H1 (cell line): ENCODE measurements around the gene NDUFB2. TPM values are rescaled to one million over a fixed set of nuclear protein-coding genes. Genes with fewer than 3 reads are reported as not detected.

Experiments
- CTCF ChIA-PET: fragments of 300-600 bp; sonication (Branson Sonifier 250); formaldehyde crosslinking; loops from one replicate; lab custom pipeline; 2021; ENCODE audit not compliant: partially characterized antibody; lab: Charles Lee
- POLR2A ChIA-PET: fragments of 300-600 bp; sonication (Branson Sonifier 250); formaldehyde crosslinking; loops from one replicate; lab custom pipeline; 2021; ENCODE audit warnings: inconsistent platforms; ENCODE audit not compliant: partially characterized antibody; lab: Charles Lee
- DNase-seq, 2 experiments: peaks; one replicate each; pipeline versions ENCODE4 v3.0.0 to v3.0.0-alpha.2; 2010 to 2022; ENCODE audit warnings: low spot score in 2 of 2, low read depth in 1 of 2, mixed read lengths in 1 of 2
- FAIRE-seq: peaks from 2 replicates; lab custom pipeline; 2011; peaks lifted over from hg19 to GRCh38; lab: Jason Lieb, UNC
- H2AFZ ChIP-seq: 2 replicates; pipeline ENCODE4 v1.8.1; 2012; ENCODE audit warnings: low read length, inconsistent platforms
- H2AK5ac ChIP-seq: 2 replicates; pipeline ENCODE4 v1.6.1; 2013; ENCODE audit warnings: low read depth, low read length
- H2BK120ac ChIP-seq: replicated peaks from 2 replicates; pipeline ENCODE3; 2013; ENCODE audit warnings: low read depth, low read length, inconsistent platforms
- H2BK12ac ChIP-seq: 2 replicates; pipeline ENCODE4 v1.6.1; 2013; ENCODE audit warnings: low read depth, low read length
- H2BK15ac ChIP-seq: 2 replicates; pipeline ENCODE4 v1.6.1; 2013; ENCODE audit warnings: low read length
- H2BK20ac ChIP-seq: 2 replicates; pipeline ENCODE4 v1.6.1; 2013; ENCODE audit warnings: low read length
- H2BK5ac ChIP-seq: 2 replicates; pipeline ENCODE4 v1.6.1; 2013; ENCODE audit warnings: low read depth, low read length
- H3K14ac ChIP-seq: 2 replicates; pipeline ENCODE4 v1.6.1; 2013; ENCODE audit warnings: inconsistent platforms; ENCODE audit not compliant: insufficient read length
- H3K18ac ChIP-seq: 2 replicates; pipeline ENCODE4 v1.6.1; 2013; ENCODE audit warnings: low read length; ENCODE audit errors: extremely low read depth
- H3K23ac ChIP-seq: 2 replicates; pipeline ENCODE4 v1.6.1; 2013; ENCODE audit warnings: inconsistent platforms; ENCODE audit not compliant: insufficient read length
- H3K23me2 ChIP-seq: 2 replicates; pipeline ENCODE4 v1.6.1; 2013; ENCODE audit warnings: low read depth, low read length
- H3K27ac ChIP-seq: 2 replicates; pipeline ENCODE4 v1.6.1; 2011; ENCODE audit warnings: low read depth, low read length, inconsistent platforms
- H3K27me3 ChIP-seq, 4 experiments: replicated peaks in 1 of 4; 1 replicate in 1 of 4; 2 replicates in 3 of 4; pipeline versions ENCODE4 v1.6.1 to v1.8.1; 2011 to 2013; ENCODE audit warnings: low read length in 3 of 4, mild to moderate bottlenecking in 3 of 4, inconsistent platforms in 2 of 4, mixed read lengths in 2 of 4, moderate library complexity in 1 of 4; ENCODE audit not compliant: control insufficient read depth in 3 of 4, insufficient read depth in 3 of 4; ENCODE audit errors: extremely low read depth in 1 of 4
- H3K36me3 ChIP-seq, 4 experiments: 2 replicates each; pipeline versions ENCODE4 v1.6.1 to v1.8.1; 2011 to 2013; ENCODE audit warnings: mild to moderate bottlenecking in 4 of 4, low read length in 3 of 4, moderate library complexity in 2 of 4, control low read depth in 1 of 4, inconsistent platforms in 1 of 4; ENCODE audit not compliant: insufficient read depth in 4 of 4, control insufficient read depth in 2 of 4
- H3K4ac ChIP-seq: replicated peaks from 2 replicates; pipeline ENCODE3; 2013; ENCODE audit warnings: low read length, low read depth, mixed read lengths, inconsistent platforms; ENCODE audit not compliant: insufficient read length
- H3K4me1 ChIP-seq, 4 experiments: replicated peaks in 1 of 4; 1 replicate in 1 of 4; 2 replicates in 3 of 4; pipeline versions ENCODE4 v1.6.1 to v1.8.1; 2011 to 2013; ENCODE audit warnings: low read length in 3 of 4, inconsistent platforms in 2 of 4, mixed read lengths in 1 of 4; ENCODE audit not compliant: insufficient read depth in 4 of 4, control insufficient read depth in 3 of 4
- H3K4me2 ChIP-seq, 2 experiments: 2 replicates each; pipeline versions ENCODE4 v1.6.1 to v1.8.1; 2011 to 2013; ENCODE audit warnings: low read depth in 2 of 2, low read length in 2 of 2, control low read depth in 1 of 2, inconsistent platforms in 1 of 2, mild to moderate bottlenecking in 1 of 2; ENCODE audit not compliant: insufficient read depth in 1 of 2
- H3K4me3 ChIP-seq, 4 experiments: fragments of 200-600, 300-600 bp in 1 of 4; sonication (generic), shearing (Covaris generic), sonication (Bioruptor Twin) in 1 of 4; 2 replicates each; pipeline versions ENCODE4 v1.5.1 to v1.8.1; 2011 to 2016; ENCODE audit warnings: low read length in 4 of 4, low read depth in 3 of 4, control low read depth in 2 of 4, inconsistent platforms in 2 of 4, mild to moderate bottlenecking in 2 of 4, mixed read lengths in 1 of 4, moderate library complexity in 1 of 4; ENCODE audit not compliant: insufficient read depth in 2 of 4; ENCODE audit errors: extremely low read depth in 1 of 4
- H3K56ac ChIP-seq: replicated peaks from 2 replicates; pipeline ENCODE3; 2013; ENCODE audit warnings: low read depth, mild to moderate bottlenecking, mixed read lengths, low read length, inconsistent platforms; ENCODE audit not compliant: insufficient read length
- H3K79me1 ChIP-seq: 2 replicates; pipeline ENCODE4 v1.6.1; 2013; ENCODE audit warnings: low read depth, low read length, control low read depth
- H3K79me2 ChIP-seq, 2 experiments: 2 replicates each; pipeline versions ENCODE4 v1.6.1 to v1.8.1; 2012 to 2013; ENCODE audit warnings: low read length in 2 of 2, mild to moderate bottlenecking in 2 of 2, inconsistent platforms in 1 of 2; ENCODE audit not compliant: insufficient read depth in 2 of 2, control insufficient read depth in 1 of 2
- H3K9ac ChIP-seq, 4 experiments: replicated peaks in 1 of 4; 1 replicate in 1 of 4; 2 replicates in 3 of 4; pipeline versions ENCODE4 v1.6.1 to v1.8.1; 2011 to 2013; ENCODE audit warnings: low read depth in 3 of 4, low read length in 3 of 4, control low read depth in 2 of 4, mild to moderate bottlenecking in 2 of 4, moderate library complexity in 2 of 4, inconsistent platforms in 1 of 4; ENCODE audit errors: extremely low read depth in 1 of 4
- H3K9me3 ChIP-seq, 2 experiments: 2 replicates each; pipeline versions ENCODE4 v1.6.1 to v1.8.1; 2012 to 2013; ENCODE audit warnings: mild to moderate bottlenecking in 2 of 2, moderate library complexity in 2 of 2, control low read depth in 1 of 2, inconsistent platforms in 1 of 2, low read depth in 1 of 2, low read length in 1 of 2, mixed read lengths in 1 of 2; ENCODE audit not compliant: insufficient read depth in 2 of 2
- H4K20me1 ChIP-seq, 2 experiments: replicated peaks in 1 of 2; 2 replicates each; pipeline versions ENCODE3 to v1.8.1; 2011 to 2013; ENCODE audit warnings: inconsistent platforms in 2 of 2, low read length in 2 of 2, mild to moderate bottlenecking in 1 of 2; ENCODE audit not compliant: insufficient read depth in 2 of 2, control insufficient read depth in 1 of 2
- H4K5ac ChIP-seq: 2 replicates; pipeline ENCODE4 v1.6.1; 2013; ENCODE audit warnings: low read length, low read depth, mixed read lengths, inconsistent platforms; ENCODE audit not compliant: insufficient read length
- H4K8ac ChIP-seq: 2 replicates; pipeline ENCODE4 v1.8.0; 2013; ENCODE audit warnings: mild to moderate bottlenecking, moderate library complexity, low read length, inconsistent platforms; ENCODE audit not compliant: insufficient read depth; ENCODE audit errors: extremely low read depth
- H4K91ac ChIP-seq: replicated peaks from 2 replicates; pipeline ENCODE3; 2013; ENCODE audit warnings: low read length, mixed read lengths, inconsistent platforms; ENCODE audit not compliant: insufficient read length
- CTCF ChIP-seq, 3 experiments: IDR thresholded peaks; 1 replicate in 2 of 3; 2 replicates in 1 of 3; pipeline versions ENCODE4 v1.5.1 to v1.6.1; 2011; ENCODE audit warnings: low read length in 3 of 3, mild to moderate bottlenecking in 3 of 3, inconsistent platforms in 2 of 3, low read depth in 1 of 3, moderate library complexity in 1 of 3; ENCODE audit not compliant: insufficient read depth in 1 of 3; ENCODE audit errors: control extremely low read depth in 1 of 3
- FOSL1 ChIP-seq: IDR thresholded peaks from 2 replicates; pipeline ENCODE4 v1.6.1; 2011; ENCODE audit warnings: mild to moderate bottlenecking, low read depth, low read length, moderate library complexity; ENCODE audit not compliant: insufficient read depth
- MAFK ChIP-seq: IDR thresholded peaks from 2 replicates; pipeline ENCODE4 v1.6.1; 2012; ENCODE audit warnings: low read depth, mild to moderate bottlenecking, improper control_type of control experiment, low read length
- MAX ChIP-seq: IDR thresholded peaks from 2 replicates; pipeline ENCODE4 v1.6.1; 2012; ENCODE audit warnings: inconsistent platforms
- NANOG ChIP-seq: IDR thresholded peaks from 2 replicates; pipeline ENCODE4 v1.6.1; 2011; ENCODE audit warnings: low read length, low read depth, mild to moderate bottlenecking, inconsistent platforms; ENCODE audit not compliant: insufficient read depth, poor library complexity, severe bottlenecking
- RAD21 ChIP-seq, 2 experiments: IDR thresholded peaks in 1 of 2; conservative IDR thresholded peaks in 1 of 2; 2 replicates each; pipeline ENCODE4 v1.6.1; 2011; ENCODE audit warnings: low read depth in 2 of 2, low read length in 2 of 2, improper control_type of control experiment in 1 of 2, inconsistent platforms in 1 of 2, mild to moderate bottlenecking in 1 of 2, moderate library complexity in 1 of 2
- SIRT6 ChIP-seq: IDR thresholded peaks from one replicate; pipeline ENCODE4 v1.7.1; 2012; ENCODE audit warnings: low read length, inconsistent platforms
- WGBS, 2 experiments: shearing (Covaris generic) in 1 of 2; methylation state at CpG; one replicate each; pipeline versions ENCODE4 v1.1.6 to v1.1.7; 2013 to 2015; ENCODE audit warnings: low lambda C conversion rate in 2 of 2, mixed read lengths in 2 of 2, inconsistent platforms in 1 of 2, low coverage in 1 of 2, missing lambda C conversion rate in 1 of 2; ENCODE audit not compliant: insufficient replicate concordance in 2 of 2, insufficient coverage in 1 of 2, insufficient read length in 1 of 2; ENCODE audit errors: extremely low coverage in 1 of 2, missing lambda C conversion rate in 1 of 2; 5-methylcytosine and 5-hydroxymethylcytosine counted together
- polyA plus RNA-seq, 7 experiments: library from polyadenylated mRNA; depleted of rRNA in 3 of 7; stranded (reverse) in 5 of 7; unstranded in 2 of 7; fragments of >200 nt in 5 of 7; fragments of 200-250 nt in 2 of 7; gene quantifications; 1 replicate in 5 of 7; 2 replicates in 1 of 7; 4 replicates in 1 of 7; pipeline versions ENCODE4 v1.2.1 to v1.2.3, GENCODE V29; 2011 to 2013; ENCODE audit warnings: missing spikeins in 2 of 7, mixed read lengths in 2 of 7
- total RNA-seq: library from RNA; stranded (reverse); fragmentation: NEBNext Ultra II Directional; extraction: Animal tissue kit (Norgen Biotek cat#: 25700); gene quantifications from 2 replicates; pipeline ENCODE4 v1.2.1, GENCODE V29; 2021

NDUFB2 gene
- total and polyA plus RNA-seq, 2 of the 8 experiments (the other 6 are each of a cell fraction or from before 2014, with no cell fraction given): 168 to 881 TPM

GRCh38 chr7:140674899-140675701 is 21.4 kb upstream of the NDUFB2 start:
- DNase-seq: no peak
- ChIA-PET POLR2A (interaction anchor here (0.6 kb wide), 1 partner anchor 203 kb away, joined by 6 read pairs; no protein-coding TSS in a partner anchor), CTCF (interaction anchor here (0.6 to 4.5 kb wide), 32 partner anchors 9 to 967 kb away, joined by 3 to 38 read pairs (median 4); partner anchors contain the start of gene MRPS33)
- H3K23me2 ChIP-seq: peaks cover 5% of the 10 kb centered on the region; the same call in 1 of the 2 replicates
- peaks cover 0 to 6% (median 2%) of the 10 kb centered on the region in 4 experiments; a peak in 5 of 7 replicates for H3K4me1 ChIP-seq
- no peak overlapping the region for H3K4ac ChIP-seq
- H3K4me3 ChIP-seq: no peak overlapping the region
- H3K18ac ChIP-seq: no peak overlapping the region
- no peaks in the 10 kb centered on the region for H3K36me3 ChIP-seq
- H4K5ac ChIP-seq: no peak overlapping the region
- H4K20me1 ChIP-seq: no peaks in the 10 kb centered on the region
- no peak overlapping the region for H2BK5ac ChIP-seq
- no peaks in the 10 kb centered on the region for H3K9me3 ChIP-seq
- TF ChIP-seq FOSL1 (no peak), NANOG (no peak), SIRT6 (no peak), MAX (no peak), CTCF (IDR thresholded peaks at IDR 0.05; ENCODE audit: control extremely low read depth in 1 of 3, insufficient read depth in 1 of 3, low read depth in 1 of 3, low read length in 3 of 3) (peak; percentile 37 to 74 (median 63)), RAD21 (IDR thresholded peaks at IDR 0.05 in 1 of 2, conservative IDR thresholded peaks at IDR 0.05 in 1 of 2; ENCODE audit: low read depth in 2 of 2, low read length in 2 of 2) (peak; percentile 84 to 85), MAFK (peak; percentile 82)
- no peak overlapping the region for H4K91ac ChIP-seq
- no peak overlapping the region for H3K27ac ChIP-seq
- no peak overlapping the region for H2BK12ac ChIP-seq
- H2AFZ ChIP-seq: no peak overlapping the region
- H2BK120ac ChIP-seq: no peak overlapping the region
- H3K4me2 ChIP-seq: no peak overlapping the region; a peak in 1 of 4 replicates
- WGBS, 2 experiments: 64% methylated on average over 8 of the region's 8 CpGs; no CpG with 5 or more reads in 1 of the 2 experiments
- no peak overlapping the region for H3K56ac ChIP-seq
- H3K79me1 ChIP-seq: no peaks in the 10 kb centered on the region
- H3K79me2 ChIP-seq: no peaks in the 10 kb centered on the region
- no peak overlapping the region for H2AK5ac ChIP-seq
- no peak overlapping the region for H4K8ac ChIP-seq
- no peak overlapping the region; a peak in 1 of 7 replicates for H3K9ac ChIP-seq
- H3K27me3 ChIP-seq: peaks cover 0 to 8% (median 2%) of the 10 kb centered on the region in 4 experiments; a peak in 3 of 7 replicates
- no peak overlapping the region for H2BK20ac ChIP-seq
- H2BK15ac ChIP-seq: no peak overlapping the region
- peak; percentile 93 for FAIRE-seq
- no peak overlapping the region for H3K14ac ChIP-seq
- H3K23ac ChIP-seq: no peak overlapping the region
